ENCODE data around the gene GGTLC3. TPM values are rescaled to one million over a fixed set of nuclear protein-coding genes. Genes with fewer than 3 reads are reported as not detected.
"Not testable (repeated sequence)": the region's sequence is repeated elsewhere in the genome, so short reads cannot be mapped to it uniquely, and the experiment has no call there.

The GGTLC3 gene
- total RNA-seq = not detected
- long read RNA-seq = 0 reads

DNA sequence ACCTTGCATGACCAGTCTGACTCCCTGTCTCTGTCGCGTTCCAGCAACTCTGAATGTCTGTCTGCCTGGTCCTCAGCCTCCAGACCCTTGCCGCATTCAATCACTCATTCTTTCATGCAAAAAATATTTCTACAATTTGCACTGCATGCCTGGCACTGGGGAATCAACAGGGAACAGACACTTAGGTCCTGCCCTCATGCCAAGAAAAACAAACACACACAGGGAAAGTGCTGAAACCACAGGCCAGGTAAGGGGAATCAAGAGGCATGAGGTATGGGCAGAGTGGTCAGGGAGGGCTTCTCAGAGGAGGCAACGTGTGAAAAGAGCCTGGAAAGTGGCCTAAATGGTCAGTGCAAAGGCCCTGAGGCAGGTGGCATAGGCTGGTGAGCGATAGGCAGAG lies at the start of gene GGTLC3:
Gene GGTLC3, minus strand, starts transcription at position 101 of the 400 bp plus-strand sequence. CDS start 264 bp downstream, outside the sequence.
- DNase-seq (ENCODE audit: low spot score) = not testable (repeated sequence)

DNA sequence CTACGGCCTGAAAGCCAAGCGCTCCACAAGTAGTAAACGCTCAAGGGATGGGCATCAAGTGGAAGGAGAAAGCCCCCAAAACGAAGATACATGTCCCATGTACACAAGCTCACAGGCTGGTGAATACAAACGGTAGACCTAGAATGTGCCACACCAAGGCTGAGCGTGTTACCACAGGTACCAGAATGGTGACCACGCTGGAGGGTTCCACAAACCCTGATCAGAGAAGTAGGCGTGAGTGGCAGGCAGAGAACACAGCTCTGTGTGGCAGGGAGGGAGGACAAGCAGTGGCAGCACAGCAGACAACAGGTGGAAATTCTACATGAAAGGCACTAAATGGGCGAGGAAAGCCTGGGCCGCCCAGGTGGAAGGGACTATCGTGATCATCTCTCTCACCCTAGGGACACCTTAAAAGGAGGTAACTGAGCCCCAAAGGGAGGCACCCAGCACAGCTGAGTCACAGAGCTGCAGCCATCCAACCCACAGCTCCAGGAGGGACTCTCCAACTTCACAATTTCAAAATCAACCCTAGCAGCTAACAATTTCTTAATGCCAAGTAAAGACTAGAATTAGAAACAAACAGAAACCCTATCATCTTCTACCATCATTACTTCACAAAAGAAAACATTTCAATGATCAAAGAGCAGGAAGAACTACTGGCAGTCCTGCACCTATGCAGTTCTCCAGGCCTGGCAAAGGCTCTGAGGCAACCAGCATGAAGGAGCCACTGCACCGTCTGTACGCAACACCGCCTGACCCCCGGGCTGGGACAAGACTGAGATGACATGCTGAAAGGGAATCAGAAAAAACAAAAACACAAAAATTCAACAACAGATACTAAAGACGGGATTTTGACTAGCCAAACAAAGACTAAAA lies 42.4 kb upstream of the GGTLC3 start:
- DNase-seq (ENCODE audit: low spot score) = not testable (repeated sequence)

DNA sequence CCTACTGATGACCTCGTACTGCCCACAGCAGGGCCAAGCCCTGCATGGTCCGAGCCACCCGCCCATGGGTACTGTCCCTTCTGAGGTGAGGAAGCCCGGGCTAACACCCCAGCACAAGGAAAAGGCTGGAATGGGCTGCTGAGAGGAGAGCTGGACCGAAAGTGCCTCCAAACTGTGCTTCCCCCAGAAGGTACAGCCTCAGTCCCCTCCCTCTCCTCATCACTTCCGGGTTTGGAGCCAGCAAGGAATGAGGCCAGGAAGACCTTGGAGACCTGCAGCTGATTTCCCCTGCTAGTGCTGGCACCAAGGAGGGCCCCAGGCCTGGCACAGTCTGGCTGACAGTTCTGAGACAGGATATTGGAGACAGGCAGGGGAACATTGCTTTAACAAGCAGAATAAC lies 41.0 kb upstream of the GGTLC3 start:
- not testable (repeated sequence) for DNase-seq (ENCODE audit: low spot score)

DNA sequence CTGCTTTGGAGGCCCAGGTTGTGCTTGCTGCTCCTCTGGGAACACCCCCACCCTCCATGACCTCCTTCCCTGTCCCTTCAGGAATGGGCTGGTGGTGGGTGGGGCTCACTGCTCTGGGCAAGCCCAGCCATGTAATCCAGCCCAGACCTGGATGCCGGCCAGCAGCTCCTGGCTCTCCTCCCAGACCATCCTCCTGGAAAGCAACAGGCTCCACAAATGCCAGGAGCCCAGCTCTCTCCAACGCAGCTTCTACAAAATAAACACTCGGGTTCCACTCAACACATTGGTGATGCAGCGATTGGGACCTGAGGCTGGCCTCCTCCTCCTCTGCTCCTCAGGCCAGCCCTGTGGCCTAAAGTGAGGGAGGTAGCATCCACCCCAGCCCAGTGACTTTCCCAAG lies 40.6 kb upstream of the GGTLC3 start:
- not testable (repeated sequence) for DNase-seq (ENCODE audit: low spot score)

DNA sequence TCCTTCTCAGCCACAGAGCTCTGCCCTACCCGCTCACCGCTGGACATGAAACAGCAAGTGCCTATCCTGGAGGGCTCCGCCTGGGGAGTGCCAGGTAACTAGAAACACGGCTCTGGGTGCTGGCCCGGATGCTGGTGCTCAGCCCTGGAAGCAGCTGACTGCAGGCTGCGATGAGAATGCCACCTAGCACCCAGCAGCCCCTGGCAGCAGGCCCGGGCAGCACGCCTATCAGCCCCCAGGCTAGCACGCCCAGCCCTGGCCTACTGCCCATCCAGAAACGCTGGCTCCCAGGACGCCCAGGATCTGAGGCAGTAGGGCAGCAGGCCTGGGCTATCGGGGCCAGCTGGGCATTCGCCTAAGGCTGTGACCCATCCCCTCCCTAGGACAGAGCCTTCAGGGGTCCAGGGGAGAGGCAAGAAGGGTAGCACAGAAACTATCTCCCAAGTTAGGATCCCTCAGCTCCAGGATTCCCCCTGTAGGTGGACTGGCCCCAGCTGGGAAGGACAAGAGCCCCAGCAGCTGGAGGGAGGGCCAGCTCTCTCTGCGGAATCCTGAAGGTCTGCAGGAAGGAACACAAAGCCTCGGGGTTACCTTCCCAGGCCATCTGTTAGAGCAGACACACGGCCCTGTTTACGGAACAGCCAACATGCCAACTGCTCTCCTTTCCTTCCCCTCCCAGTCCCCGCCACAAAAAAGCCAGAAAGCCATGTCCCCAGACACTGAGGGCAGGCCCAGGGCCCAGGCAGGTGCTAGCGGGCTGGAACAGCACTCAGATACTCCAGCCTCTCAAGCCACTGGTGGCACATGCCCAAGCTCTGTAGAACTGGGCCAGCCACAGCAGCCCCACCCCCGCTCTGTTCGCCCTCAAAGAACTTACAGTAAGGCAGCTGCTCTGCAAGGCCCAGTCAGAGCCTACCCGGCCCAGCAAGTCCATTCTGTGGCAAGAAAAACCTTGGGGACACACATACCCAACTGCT lies 36.6 kb upstream of the GGTLC3 start:
- not testable (repeated sequence) for DNase-seq (ENCODE audit: low spot score)

DNA sequence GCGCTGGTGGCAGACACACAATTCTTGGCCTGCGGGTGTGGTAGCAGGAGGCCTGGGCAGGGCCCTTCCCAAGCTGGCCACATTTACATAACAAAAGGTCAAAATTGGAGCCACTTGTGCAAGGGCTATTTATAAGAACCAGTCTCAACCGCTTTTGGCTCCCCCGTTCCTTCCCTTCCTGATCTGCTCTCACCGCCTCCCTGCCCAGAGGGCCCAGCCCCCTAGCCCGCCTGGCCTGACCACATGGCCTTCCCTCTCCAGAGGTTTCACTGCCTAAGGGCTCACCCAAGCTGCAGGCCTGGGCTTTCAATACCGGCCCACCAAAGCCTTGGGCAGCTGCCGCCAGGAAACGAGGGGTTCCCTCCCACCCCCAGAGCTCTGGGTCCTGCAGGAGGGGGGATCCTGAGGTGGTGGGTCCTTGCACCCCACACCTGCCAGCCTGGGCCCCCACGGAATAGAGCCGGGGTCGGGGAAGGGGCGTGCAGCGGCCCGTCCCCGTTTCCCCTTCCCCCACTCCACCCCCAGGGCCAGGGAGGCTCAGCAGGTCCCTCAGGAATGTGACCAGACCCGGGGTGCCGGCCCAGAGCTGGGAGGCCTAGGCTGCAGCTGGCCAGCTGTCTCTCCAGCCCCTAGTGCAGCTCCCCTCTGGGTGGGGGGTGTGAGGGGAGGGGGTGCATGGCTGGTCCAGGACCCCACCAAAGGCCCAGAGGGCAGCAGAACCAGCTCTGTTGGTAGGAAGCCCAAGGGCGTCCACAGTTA lies 35.1 kb upstream of the GGTLC3 start:
- not testable (repeated sequence) for DNase-seq (ENCODE audit: low spot score)

DNA sequence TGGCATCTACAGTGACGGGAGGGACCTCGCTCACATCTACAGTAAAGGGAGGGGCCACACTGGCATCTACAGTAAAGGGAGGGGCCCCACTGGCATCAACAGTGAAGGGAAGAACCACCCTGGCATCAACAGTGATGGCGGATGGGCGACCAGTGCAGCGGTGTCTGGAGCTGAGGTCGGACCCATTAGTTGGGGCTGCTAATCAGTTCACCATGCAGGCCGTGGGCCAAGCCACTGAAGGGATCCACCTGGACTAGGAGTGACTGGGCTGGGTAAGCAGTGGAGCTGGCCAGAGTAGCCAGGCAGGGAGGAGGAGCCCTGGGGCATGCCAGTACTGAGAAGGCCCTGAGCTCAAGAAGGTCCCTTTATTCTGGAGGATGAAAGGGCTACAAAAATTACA lies 33.1 kb upstream of the GGTLC3 start:
- DNase-seq (ENCODE audit: low spot score) = not testable (repeated sequence)

DNA sequence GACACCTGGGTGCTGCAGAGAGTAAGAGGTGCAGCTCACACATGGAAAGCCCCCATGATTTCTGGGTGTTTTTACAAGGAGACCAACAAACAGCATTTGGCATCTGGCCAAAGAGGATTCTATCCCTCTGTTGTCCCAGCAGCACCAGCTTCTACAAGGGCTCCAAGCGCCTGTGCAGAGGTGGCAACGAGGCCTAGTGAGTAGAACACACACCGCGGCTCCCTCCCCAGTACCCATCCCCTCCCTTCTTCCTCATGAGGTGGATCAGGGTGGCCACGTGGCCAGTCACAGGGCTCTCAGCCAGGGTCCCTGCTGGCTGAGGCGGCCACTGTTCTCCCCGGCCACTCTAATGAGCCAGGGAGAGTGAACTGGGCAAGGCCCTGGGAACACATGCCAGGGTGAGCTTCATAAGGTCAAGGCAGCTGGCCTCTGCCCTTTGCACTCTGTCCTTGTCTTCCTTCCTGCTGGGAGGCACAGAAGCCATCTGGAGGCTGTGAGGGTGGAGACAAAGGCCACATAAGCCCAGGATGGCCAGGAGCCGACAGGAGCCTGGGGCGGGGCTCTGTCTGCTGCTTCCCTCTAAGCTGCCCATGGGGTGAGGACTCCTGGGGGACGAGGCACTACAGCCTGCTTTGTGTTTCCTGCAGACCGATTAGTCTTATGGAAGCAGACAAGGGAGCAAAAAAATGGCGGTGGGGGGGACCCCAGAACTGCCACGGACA lies 31.7 kb upstream of the GGTLC3 start:
- DNase-seq (ENCODE audit: low spot score) = not testable (repeated sequence)

DNA sequence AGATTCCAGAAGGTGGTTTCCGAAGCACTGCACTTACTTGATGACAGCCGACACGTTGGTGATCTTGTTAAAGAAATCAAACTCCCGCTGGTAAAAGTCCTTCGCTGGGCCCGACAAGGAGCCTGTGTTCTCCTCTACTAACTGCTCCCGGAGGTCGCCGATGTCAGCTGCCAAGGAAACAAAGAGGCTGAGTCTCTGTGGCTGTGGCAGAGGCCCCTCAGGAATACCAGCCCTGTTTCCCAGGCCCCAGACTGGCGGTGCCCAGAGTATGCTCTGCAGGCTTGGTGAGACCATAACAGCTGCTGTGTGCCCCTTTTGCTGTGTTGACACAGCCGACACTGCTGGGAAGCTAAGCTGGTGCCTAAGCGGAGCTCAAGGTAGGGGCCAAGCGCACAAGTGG lies 26.7 kb upstream of the GGTLC3 start:
- not testable (repeated sequence) for DNase-seq (ENCODE audit: low spot score)

DNA sequence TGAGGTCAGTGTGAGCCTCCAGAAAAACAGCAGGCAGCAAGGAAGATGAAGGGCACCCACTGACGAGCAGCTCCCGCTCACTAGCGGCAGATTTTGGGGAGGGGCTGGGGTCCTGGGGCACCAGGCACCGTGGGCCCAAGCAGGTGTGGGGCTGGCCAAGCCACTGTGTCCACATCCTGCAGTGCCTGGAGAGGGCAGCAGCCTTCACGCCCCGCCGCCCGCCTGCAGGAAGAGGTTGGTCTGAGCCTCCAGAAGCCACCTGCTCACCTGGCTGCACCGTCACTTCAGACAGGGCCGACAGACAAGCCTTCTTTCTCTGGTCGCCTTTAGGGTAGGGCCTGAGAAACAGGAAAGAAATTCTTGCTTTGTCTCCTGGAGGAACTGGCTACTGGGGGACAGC lies 25.4 kb upstream of the GGTLC3 start:
- DNase-seq (ENCODE audit: low spot score) = not testable (repeated sequence)

DNA sequence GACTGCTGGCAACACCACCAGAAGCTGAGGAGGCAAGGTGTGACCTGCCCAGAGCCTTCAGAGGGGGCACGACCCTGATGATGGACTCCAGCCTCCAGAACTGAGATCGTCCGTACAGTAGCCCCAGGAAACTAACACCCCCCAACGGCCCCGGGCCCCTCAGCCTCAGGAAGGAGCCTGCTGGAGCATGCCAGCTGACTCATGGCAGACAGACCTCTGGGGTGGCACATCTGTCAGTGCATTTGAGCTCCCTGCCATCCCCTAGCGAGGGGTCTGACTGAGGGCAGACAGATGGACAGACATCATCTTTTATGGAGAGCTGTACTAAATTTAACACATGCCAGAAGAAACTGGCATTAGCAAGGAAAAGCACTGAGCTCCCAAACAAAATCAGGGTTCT lies 22.0 kb upstream of the GGTLC3 start:
- DNase-seq (ENCODE audit: low spot score) = not testable (repeated sequence)

DNA sequence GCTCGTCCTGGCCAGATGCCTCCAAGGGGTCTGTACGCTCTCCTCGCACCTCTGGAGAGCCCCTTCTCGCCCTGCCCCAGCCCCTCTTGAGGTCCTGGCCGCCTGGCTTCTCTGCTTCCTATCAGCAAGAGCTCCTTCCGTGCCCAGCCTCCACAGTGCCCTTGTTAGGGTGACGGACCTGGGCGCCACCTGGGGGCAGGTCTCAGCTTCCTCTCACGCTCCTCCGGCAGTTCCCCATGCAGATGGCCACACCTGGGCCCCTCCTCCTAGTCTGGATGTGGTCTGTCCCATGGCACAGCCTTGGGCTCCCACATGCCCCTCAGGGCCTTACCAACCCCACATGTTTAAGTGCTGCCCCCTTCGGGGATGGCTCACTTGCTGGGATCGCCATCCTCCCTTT lies 16.4 kb upstream of the GGTLC3 start:
- DNase-seq (ENCODE audit: low spot score) = not testable (repeated sequence)

DNA sequence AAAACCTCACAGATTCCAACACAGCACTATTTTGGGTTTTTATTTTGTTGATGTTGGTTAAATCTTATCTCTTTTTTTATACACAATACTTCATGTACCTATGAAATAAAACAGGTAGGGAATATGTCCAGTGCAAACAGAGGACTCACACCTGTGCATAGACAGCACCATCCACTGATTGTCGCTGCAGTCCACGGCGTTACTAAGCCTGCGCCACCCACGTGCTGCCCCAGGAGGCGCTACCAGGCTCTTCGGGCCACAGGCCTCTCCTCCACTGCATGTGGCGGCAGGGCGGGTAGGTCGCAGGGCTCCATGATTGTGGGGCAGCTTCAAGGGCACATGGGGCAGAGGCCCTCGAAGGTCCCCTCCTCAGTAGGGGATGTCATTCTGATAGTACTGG lies 15.7 kb upstream of the GGTLC3 start:
- DNase-seq (ENCODE audit: low spot score) = not testable (repeated sequence)

DNA sequence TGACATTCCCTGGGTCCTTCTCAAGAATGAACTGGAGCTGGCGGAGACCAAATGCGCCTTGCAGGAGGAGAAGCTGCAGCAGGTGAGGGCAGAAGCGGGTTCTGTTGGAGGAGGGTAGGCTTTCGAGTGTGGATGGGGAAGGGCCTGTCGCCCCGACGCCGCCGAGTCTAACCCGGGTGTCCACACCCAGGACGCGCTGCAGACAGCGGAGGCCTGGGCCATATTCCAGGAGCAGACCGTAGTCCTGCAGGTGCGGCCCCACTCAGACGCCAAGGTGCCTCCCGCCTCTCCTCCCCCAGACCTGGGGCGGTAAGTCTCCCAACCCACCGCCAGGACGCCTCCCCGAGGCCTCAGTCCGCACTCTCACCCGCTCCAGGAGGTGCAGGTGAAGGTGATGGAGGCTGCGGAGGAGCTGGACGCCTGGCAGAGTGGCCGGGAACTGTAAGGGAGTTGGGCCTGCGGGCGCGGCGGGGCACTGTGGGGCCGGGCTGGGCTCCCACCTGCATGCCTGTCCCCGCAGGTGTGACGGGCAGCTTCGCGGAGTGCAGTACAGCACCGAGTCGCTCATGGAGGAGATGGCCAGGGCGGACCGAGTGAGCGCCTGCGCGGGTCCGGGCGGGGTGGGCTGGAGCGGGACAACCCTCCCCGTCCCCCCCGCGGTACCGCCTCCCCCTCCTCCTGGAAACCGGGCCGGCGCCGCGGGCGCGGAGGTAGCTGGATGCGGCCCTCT lies 11.6 kb upstream of the GGTLC3 start:
- not testable (repeated sequence) for DNase-seq (ENCODE audit: low spot score)

DNA sequence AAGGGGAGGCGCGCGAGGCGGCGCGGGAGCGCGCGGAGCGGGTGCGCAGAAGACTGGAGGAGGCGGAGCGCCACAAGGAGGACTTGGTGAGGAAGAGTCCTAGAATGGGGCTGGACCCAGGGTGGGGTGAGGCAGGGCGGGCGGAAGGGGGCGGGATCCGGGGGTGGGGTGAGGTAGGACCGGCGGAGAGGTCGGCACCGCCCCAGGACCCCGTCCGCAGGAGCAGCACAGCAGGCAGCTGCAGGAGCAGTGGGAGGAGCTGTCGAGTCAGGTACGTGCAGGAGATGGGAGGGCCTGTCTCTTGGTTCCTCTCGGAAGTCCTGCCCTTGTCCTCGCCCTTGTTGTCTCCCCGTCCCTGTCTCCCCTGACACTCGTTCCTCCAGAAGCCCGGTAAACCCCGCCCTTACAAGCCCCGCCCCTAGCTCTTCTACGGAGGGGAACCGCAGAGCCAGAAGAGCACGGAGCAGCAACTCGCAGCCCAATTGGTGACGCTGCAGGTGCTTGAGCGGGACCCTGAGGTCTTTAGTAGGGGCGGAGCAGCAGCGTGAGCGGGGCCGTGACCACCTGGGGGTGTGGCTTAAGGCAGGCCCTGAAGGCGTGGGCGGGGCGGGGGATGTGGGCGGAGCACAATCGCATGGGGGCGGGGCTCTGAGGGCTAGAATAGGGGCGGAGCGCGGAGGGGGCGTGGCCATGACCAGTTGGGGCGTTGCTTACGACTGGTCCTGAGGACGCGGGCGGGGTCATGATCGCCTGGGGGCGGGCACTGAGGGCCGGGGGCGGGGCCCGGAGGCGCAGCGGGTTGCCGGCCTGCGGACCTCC lies 10.8 kb upstream of the GGTLC3 start:
- DNase-seq (ENCODE audit: low spot score) = peak; percentile 92

DNA sequence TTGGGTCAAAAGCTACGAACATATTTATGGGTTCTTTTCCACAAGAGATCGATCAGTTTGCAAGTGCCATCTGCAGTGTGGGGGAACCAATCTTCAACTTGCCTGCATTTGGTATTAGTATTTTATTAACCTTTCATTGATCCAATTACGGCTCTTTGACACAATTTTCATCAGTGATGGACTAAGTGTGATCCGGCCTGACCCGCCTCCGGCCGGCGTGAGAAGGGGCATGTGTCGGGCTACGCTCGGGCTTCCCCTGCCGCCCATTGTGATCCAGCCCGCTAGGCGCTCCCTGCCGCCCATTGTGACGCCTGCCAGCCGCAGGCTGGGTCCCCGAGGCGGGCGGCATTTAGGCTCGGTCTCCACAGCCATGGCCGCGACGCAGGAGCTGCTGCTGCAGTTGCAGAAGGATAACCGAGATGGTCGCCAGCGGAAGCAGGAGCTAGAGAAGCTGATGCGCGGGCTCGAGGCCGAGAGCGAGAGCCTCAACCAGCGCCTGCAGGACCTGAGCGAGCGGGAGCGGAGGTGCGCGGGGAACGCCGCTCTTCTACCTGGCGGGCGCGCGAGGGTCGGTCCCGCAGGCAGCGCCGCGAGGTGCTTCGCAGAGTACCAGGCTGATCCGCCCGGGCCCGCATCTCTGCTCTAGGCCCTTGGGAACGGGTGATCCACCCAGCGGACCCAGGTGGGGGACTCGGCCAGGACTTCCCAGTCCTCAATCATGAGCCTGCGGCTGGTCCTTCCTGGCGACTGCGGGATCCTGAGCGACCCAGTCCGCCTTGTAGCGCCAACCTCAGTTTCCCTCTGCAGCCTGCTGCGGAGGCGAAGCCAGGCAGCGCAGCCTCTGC lies 10.0 kb upstream of the GGTLC3 start, which contains the start of gene TMEM191B:
Gene TMEM191B, plus strand, starts transcription at position 51 of the 845 bp plus-strand sequence. Its CDS starts 179 bp downstream, at position 230.
- not testable (repeated sequence) for DNase-seq (ENCODE audit: low spot score)

DNA sequence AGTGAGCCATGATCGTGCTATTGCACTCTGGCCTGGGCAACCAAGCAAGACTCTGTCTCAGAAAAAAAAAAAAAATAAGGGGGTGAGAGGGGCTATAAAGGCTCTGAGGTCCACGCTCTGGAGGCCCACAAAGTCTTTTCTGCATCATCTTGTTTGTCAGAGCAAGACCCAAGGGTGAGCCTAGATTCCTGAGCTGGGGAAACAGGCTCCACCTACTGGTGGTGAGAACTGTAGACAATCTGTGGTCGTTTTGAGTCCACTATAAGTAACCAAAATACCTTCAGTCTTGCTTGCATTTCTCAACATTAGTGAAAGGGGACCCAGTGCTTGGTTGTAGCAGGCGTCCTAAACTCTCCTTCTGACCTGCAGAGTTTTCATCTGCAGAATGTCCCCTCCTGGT lies 5.4 kb upstream of the GGTLC3 start:
- not testable (repeated sequence) for DNase-seq (ENCODE audit: low spot score)

DNA sequence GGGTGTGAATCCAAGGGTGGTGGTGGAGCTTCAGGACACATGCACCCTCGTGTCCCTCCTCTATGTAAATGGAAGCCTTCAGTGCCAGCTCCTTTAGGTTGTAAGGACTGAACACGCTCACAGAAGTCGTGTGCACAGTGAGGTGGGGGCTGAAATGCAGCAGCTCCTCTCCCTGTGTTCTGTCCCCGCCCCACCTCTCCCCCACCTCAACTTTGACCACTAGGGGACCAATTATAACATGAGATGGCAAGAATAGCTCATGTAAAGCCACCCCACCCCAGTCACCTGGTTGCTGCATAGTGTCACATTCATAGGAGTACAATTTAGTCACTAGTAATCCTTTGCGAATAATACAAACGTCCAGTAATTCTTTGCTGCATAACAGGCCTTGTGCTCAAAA lies 4.8 kb upstream of the GGTLC3 start:
- DNase-seq (ENCODE audit: low spot score) = not testable (repeated sequence)

Measured in mesenteric fat pad (tissue), 1 donor.